Activated CD8-positive, alpha-beta memory T cell treated with anti-CD3 and anti-CD28 coated beads for 24 hours (primary cell): ENCODE measurements around the gene ELANE.
"Not testable (repeated sequence)": the region's sequence is repeated elsewhere in the genome, so short reads cannot be mapped to it uniquely, and the experiment has no call there.

Source experiments
- DNase-seq: peaks from one replicate; pipeline ENCODE4 v3.0.0-alpha.2; 2020

ELANE gene

GRCh38 chr19:882871-883497, 30.9 kb downstream of the ELANE start:
- no peak for DNase-seq

GRCh38 chr19:883661-884211, 31.6 kb downstream of the ELANE start:
- no peak for DNase-seq

GRCh38 chr19:884420-885211, 32.5 kb downstream of the ELANE start:
- no peak for DNase-seq

GRCh38 chr19:885536-886224, 33.6 kb downstream of the ELANE start:
- no peak for DNase-seq

GRCh38 chr19:887072-887471, 35.0 kb downstream of the ELANE start:
- DNase-seq = no peak

GRCh38 chr19:887599-887998, 35.5 kb downstream of the ELANE start:
- no peak for DNase-seq

- DNase-seq = no peak
Measured at GRCh38 chr19:888581-889385, 36.7 kb downstream of the ELANE start.

DNA sequence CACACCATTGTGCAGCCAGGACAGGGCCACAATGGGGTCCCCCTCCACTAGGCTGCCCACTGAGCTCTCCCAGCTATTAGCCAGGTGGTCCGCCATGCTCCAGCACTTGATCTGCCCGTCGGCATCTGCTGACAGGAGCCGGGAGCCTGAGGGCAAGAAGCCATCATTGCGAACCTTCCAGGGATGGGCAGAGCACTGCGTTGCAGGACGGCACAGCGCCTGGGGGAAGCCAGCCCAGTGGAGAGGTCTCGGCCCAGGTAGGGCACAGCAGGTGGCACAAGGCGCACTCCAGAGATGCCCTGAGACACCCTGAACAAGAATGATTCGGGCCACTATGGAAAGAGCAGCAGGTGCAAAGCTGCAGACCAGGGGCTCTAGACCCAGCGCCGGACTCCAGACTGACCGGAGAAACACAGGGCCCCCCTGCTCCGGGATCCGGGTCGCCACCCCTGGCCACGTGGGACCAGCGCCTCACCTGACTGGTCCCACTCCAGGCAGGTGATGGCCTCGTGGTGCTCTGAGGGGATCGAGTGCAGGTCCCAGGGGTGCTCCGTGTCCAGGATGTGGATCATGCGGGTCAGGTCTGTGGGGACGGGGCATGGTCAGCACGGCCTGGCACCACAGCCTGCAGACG, 37.7 kb downstream of the ELANE start:
- no peak for DNase-seq

DNA sequence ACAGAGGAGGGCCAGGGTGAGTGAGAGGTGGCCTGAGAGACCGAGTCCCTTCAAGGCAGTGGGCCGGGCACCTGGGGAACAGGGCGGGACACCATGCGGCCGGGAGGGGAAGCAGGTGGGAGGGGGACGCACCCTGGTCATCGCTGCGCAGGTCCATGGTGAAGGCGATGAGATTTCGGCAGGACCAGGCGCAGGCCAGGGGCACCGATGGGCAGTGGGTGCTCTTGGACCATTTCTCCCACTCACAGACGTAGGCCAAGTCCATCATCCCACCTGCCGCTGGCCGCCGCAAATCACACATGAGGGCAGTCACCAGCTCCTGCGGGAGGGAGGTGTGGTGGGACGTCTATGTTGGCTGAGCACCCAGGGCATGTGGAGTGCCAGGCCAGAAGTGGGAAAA, 38.7 kb downstream of the ELANE start:
- no peak for DNase-seq

GRCh38 chr19:891421-892200, 39.5 kb downstream of the ELANE start:
- DNase-seq = not testable (repeated sequence)

DNA sequence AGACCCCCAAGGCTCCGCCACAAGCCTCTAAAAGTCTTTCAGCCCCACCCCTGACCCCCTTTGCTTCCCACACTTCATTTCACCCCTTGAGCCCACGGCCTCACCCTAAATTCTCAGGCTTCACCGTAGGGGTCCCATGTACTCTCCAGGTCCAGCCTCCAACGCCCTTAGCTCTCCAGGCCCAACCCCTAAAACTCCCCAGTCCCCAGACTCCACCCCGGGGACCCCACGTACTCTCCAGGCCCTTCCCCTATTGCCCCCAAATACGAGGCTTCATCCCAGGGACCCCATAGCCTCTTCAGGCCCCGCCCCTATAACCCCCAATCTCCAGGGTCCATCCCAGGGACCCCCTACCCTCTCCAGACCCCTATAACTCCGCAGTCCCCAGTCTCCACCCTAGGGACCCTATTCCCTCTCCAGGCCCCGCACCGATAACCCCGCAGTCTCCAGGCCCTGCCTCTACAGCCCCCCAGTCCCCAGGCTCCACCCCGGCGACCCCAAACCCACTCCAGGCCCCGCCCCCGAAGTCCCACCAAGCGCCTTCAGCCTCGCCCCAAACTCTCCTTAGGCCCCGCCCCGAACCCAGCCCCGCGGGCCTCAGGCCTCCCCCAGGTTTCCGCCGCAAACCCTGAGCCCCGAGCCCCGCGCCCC, 40.3 kb downstream of the ELANE start:
- no peak for DNase-seq

DNA sequence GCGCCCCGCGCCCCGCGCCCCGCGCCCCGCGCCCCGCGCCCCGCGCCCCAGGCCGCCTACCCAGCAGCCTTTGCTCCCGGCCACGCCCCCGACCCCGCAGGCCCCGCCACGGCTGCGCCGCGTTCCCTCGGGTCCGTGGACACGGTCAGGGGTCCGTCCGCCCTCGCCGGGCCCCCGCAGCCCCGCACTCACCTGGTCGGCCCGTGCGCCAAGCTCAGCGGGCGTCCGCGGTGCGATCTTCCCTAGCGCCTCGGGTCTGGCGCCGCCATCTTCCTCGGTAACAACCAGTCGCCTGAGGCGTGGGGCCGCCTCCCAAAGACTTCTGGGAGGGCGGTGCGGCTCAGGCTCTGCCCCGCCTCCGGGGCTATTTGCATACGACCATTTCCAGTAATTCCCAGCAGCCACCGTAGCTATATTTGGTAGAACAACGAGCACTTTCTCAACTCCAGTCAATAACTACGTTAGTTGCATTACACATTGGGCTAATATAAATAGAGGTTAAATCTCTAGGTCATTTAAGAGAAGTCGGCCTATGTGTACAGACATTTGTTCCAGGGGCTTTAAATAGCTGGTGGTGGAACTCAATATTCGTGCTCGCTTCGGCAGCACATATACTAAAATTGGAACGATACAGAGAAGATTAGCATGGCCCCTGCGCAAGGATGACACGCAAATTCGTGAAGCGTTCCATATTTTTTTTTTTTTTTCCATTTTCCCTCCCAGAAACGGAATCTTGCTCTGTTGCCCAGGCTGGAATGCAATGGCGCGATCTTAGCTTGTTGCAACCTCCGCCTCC, 41.0 kb downstream of the ELANE start, which contains the start of the genes MED16 and RNU6-9:
Gene MED16, minus strand, starts transcription at position 294 of the 796 bp plus-strand sequence. CDS start 2,056 bp downstream, outside the sequence.
Gene RNU6-9, plus strand, starts transcription at position 591 of the 796 bp plus-strand sequence.
- DNase-seq = peak; percentile 94

GRCh38 chr19:896434-896833, 44.3 kb downstream of the ELANE start:
- DNase-seq = no peak

- DNase-seq = no peak
Measured at GRCh38 chr19:896999-897398, 44.9 kb downstream of the ELANE start.

- DNase-seq = no peak
Measured at GRCh38 chr19:897442-898039, 45.4 kb downstream of the ELANE start.

- no peak for DNase-seq
Measured at GRCh38 chr19:898663-899062, 46.6 kb downstream of the ELANE start.

GRCh38 chr19:899336-900042, 47.4 kb downstream of the ELANE start:
- DNase-seq = no peak

- DNase-seq = no peak
Measured at GRCh38 chr19:900043-900301, 47.9 kb downstream of the ELANE start.
